NT2/D1 (cell line): ENCODE data around the gene PHF24.

Experiments used
- SUZ12 ChIP-seq: IDR thresholded peaks from 2 replicates; pipeline ENCODE4 v1.6.1; 2011; ENCODE audit not compliant: insufficient read length, insufficient read depth; ENCODE audit errors: extremely low read depth
- YY1 ChIP-seq: IDR thresholded peaks from 2 replicates; pipeline ENCODE4 v1.6.1; 2011; ENCODE audit not compliant: insufficient read length, insufficient read depth
- ZNF274 ChIP-seq: IDR thresholded peaks from 2 replicates; pipeline ENCODE4 v1.6.1; 2011; ENCODE audit warnings: mild to moderate bottlenecking, low read depth, low read length

GRCh38 chr9:34954225-34954624 is 3.9 kb upstream of the PHF24 start:
- TF ChIP-seq ZNF274 (no peak), YY1 (no peak), SUZ12 (no peak)
